CD4-positive, CD25-positive, alpha-beta regulatory T cell (primary cell): ENCODE results near the gene CXCL8. TPM values are rescaled to one million over a fixed set of nuclear protein-coding genes. Genes with fewer than 3 reads are reported as not detected.

Source experiments
- ATAC-seq, 2 donors: fragments of 150-1000 bp; cut with Tn5 transposase; one replicate each; pipeline ENCODE4 v1.10.0; 2021; ENCODE audit warnings: low read depth in 2 of 2, moderate number of reproducible peaks in 2 of 2, moderate library complexity in 1 of 2
- DNase-seq, 3 donors: peaks; one replicate each; pipeline versions ENCODE4 v3.0.0 to v3.0.0-alpha.2; 2012 to 2022; ENCODE audit warnings: mixed read lengths in 1 of 3
- H3K27ac ChIP-seq: one replicate; pipeline ENCODE4 v1.7.0; 2013; ENCODE audit warnings: mild to moderate bottlenecking, low read length; ENCODE audit not compliant: insufficient read depth, poor library complexity, severe bottlenecking
- H3K27me3 ChIP-seq: one replicate; pipeline ENCODE4 v1.7.0; 2013; ENCODE audit warnings: low read length; ENCODE audit not compliant: control insufficient read depth, insufficient read depth
- H3K36me3 ChIP-seq: one replicate; pipeline ENCODE4 v1.7.0; 2013; ENCODE audit warnings: mild to moderate bottlenecking, low read length, moderate library complexity; ENCODE audit not compliant: control insufficient read depth, insufficient read depth
- H3K4me1 ChIP-seq: 2 replicates; pipeline ENCODE4 v1.7.0; 2013; ENCODE audit warnings: mild to moderate bottlenecking, low read length; ENCODE audit not compliant: insufficient read depth, control insufficient read depth, poor library complexity, severe bottlenecking
- H3K4me3 ChIP-seq: one replicate; pipeline ENCODE4 v1.7.0; 2013; ENCODE audit warnings: low read depth, mild to moderate bottlenecking, low read length, moderate library complexity
- H3K9me3 ChIP-seq, 2 experiments: 1 replicate in 1 of 2; 2 replicates in 1 of 2; pipeline ENCODE4 v1.7.0; 2013; ENCODE audit warnings: low read length in 2 of 2, mild to moderate bottlenecking in 1 of 2, moderate library complexity in 1 of 2; ENCODE audit not compliant: control insufficient read depth in 2 of 2
- H3K27ac Mint-ChIP-seq, 3 donors: one replicate each; pipeline ENCODE4 v1.8.0; 2020 to 2022; ENCODE audit warnings: mild to moderate bottlenecking in 3 of 3, mixed read lengths in 3 of 3, moderate library complexity in 2 of 3
- H3K27me3 Mint-ChIP-seq: one replicate; pipeline ENCODE4 v1.8.0; 2022; ENCODE audit warnings: mild to moderate bottlenecking, mixed read lengths
- H3K36me3 Mint-ChIP-seq: one replicate; pipeline ENCODE4 v1.8.0; 2020; ENCODE audit warnings: mixed read lengths
- H3K4me1 Mint-ChIP-seq, 4 donors: one replicate each; pipeline ENCODE4 v1.8.0; 2020 to 2022; ENCODE audit warnings: mixed read lengths in 4 of 4, mild to moderate bottlenecking in 1 of 4
- H3K4me3 Mint-ChIP-seq, 4 donors: one replicate each; pipeline ENCODE4 v1.8.0; 2020 to 2022; ENCODE audit warnings: mild to moderate bottlenecking in 4 of 4, mixed read lengths in 4 of 4, moderate library complexity in 3 of 4
- H3K9me3 Mint-ChIP-seq, 7 donors: one replicate each; pipeline ENCODE4 v1.8.0; 2020 to 2022; ENCODE audit warnings: mixed read lengths in 7 of 7, mild to moderate bottlenecking in 3 of 7, moderate library complexity in 2 of 7
- polyA plus RNA-seq, 4 donors: library from polyadenylated mRNA; unstranded; fragments of 300-500 nt; fragmentation: Illumina TruSeq; gene quantifications; one replicate each; pipeline ENCODE4 v1.2.3, GENCODE V29; 2021
- total RNA-seq: library from RNA; stranded (reverse); gene quantifications from one replicate; pipeline ENCODE4 v1.2.3, GENCODE V29; 2022

The CXCL8 gene
- total and polyA plus RNA-seq, 5 donors from 2014 or later: 0.14 to 0.52 (median 0.31) TPM; not detected in 2

DNA sequence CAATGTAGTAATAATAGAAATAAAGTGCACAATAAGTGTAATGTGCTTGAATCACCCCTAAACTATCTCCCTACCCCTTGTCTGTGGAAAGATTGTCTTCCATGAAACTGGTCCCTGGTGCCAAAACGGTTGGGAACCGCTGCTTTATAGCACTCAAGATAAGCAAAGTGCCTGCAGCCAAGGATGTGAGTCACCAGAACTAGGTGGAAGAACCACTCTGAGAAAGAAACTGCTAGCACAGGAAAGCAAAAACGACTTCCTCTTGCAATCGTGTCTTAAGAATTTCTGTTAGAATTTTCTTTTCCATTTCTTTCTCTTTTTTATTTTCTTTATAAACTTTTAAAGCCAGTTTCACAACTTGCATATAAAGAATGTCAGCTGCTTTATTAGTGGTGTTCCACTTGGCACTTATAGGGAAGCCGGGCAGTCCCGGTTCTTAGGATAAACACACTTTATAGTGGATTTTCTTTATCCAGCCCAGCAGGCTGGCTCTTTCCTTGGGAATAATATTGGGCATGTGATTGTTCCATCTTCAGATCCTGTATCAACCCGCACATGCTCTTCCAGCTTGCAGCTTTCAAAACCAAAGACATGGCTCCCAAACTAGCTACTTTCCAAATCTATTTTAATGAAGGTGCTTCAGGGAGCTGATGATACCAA is 32.3 kb upstream of the CXCL8 start:
- Mint-ChIP-seq H3K36me3 (no peaks in the 10 kb centered on the region), H3K4me1 (no peaks in the 10 kb centered on the region), H3K9me3 (peaks cover 0 to 2% (median 0%) of the 10 kb centered on the region in 7 donors), H3K4me3 (no peak overlapping the region), H3K27ac (no peak overlapping the region), H3K27me3 (no peaks in the 10 kb centered on the region)
- DNase-seq (peak in 1 of 3 donors; percentile 1), ATAC-seq (no peak)
- Histone ChIP-seq H3K36me3 (no peaks in the 10 kb centered on the region), H3K4me1 (no peaks in the 10 kb centered on the region), H3K4me3 (no peak overlapping the region), H3K27me3 (no peaks in the 10 kb centered on the region), H3K9me3 (no peaks in the 10 kb centered on the region), H3K27ac (no peak overlapping the region)

DNA sequence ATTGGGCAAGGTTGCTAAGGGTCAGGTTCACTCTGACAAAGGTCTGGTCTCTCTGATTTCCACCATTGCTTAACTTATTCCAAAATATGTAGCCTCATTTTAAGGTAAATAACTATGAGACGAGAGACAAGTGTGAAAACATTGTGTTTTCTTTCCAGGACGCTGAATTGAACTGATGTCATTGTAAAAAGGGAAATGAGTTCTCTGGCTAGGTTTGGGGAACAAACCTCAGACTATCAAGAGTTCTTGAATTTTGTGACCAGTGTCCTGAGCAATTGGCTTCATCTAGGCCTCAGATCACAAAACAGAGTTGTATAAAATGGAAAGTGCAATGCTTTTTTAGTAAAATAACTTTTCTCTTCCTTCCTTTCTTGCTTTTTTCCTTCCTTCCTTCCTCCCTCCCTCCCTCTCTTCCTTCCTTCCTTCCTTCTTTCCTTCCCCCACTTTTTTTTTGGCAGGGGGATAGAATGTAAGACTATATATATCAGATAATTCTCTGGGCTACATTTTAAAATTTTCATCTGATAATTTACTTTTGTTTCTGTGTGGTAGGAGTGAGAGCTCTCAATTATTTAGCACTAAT is 30.8 kb upstream of the CXCL8 start:
- no peaks in the 10 kb centered on the region for H3K9me3 ChIP-seq
- no peak for DNase-seq
- no peak overlapping the region for H3K4me3 ChIP-seq
- H3K27ac Mint-ChIP-seq: no peak overlapping the region
- ATAC-seq: no peak
- no peaks in the 10 kb centered on the region for H3K36me3 Mint-ChIP-seq
- H3K27ac ChIP-seq: no peak overlapping the region
- H3K9me3 Mint-ChIP-seq: no peaks in the 10 kb centered on the region
- H3K4me1 Mint-ChIP-seq: no peaks in the 10 kb centered on the region
- no peaks in the 10 kb centered on the region for H3K36me3 ChIP-seq
- H3K27me3 ChIP-seq: no peaks in the 10 kb centered on the region
- H3K4me1 ChIP-seq: no peaks in the 10 kb centered on the region
- H3K4me3 Mint-ChIP-seq: no peak overlapping the region
- H3K27me3 Mint-ChIP-seq: no peaks in the 10 kb centered on the region

DNA sequence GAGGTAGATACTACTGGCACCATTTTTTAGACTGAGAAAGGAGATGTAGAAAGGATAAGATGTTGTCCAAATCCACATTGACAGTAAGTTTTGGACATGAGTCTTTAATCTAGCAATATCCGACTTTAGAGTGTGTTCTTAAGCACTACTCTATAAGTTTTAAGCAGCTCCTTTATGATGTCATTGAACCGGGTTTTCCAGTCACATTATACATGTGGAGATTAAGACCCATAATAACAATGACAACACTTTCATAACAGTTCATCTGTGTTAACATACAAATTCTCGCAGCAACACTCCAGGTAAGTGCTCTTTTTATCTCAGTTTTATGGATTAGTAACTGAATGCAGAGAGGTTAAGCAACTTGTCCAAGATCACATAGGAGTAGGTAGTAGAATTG is 30.3 kb upstream of the CXCL8 start:
- Mint-ChIP-seq H3K27ac (no peak overlapping the region), H3K27me3 (no peaks in the 10 kb centered on the region), H3K4me3 (no peak overlapping the region), H3K36me3 (no peaks in the 10 kb centered on the region), H3K4me1 (no peaks in the 10 kb centered on the region), H3K9me3 (no peaks in the 10 kb centered on the region)
- H3K9me3 ChIP-seq: no peaks in the 10 kb centered on the region
- H3K4me1 ChIP-seq: no peaks in the 10 kb centered on the region
- no peaks in the 10 kb centered on the region for H3K36me3 ChIP-seq
- H3K27me3 ChIP-seq: no peaks in the 10 kb centered on the region
- DNase-seq: no peak
- no peak overlapping the region for H3K27ac ChIP-seq
- H3K4me3 ChIP-seq: no peak overlapping the region
- no peak for ATAC-seq

DNA sequence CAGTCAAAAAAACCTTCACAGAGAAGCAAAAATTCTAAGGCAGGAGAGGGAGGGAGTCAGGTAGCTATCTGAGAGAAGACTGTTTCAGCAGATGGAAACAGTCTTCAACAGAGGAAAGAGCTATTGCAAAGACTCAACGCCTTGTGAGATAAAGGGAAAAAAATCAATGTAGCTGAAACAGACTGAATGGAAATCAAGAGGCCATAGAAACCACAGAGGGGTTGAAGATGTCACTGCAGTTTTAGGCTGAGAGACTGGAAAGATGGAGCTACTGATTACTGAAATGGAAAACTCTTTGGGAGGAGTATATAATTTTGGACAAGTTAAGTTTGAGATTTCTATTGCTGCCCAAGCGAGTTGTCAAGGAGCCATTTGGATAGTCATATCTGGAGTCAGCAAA is 28.4 kb upstream of the CXCL8 start:
- no peak for ATAC-seq
- Histone ChIP-seq H3K4me1 (no peaks in the 10 kb centered on the region), H3K4me3 (no peak overlapping the region), H3K36me3 (no peaks in the 10 kb centered on the region), H3K27me3 (no peaks in the 10 kb centered on the region), H3K27ac (no peak overlapping the region), H3K9me3 (no peaks in the 10 kb centered on the region)
- Mint-ChIP-seq H3K36me3 (no peaks in the 10 kb centered on the region), H3K4me3 (no peak overlapping the region), H3K9me3 (peaks cover 0 to 3% (median 0%) of the 10 kb centered on the region in 7 donors), H3K27ac (no peak overlapping the region), H3K4me1 (no peaks in the 10 kb centered on the region), H3K27me3 (no peaks in the 10 kb centered on the region)
- no peak for DNase-seq

DNA sequence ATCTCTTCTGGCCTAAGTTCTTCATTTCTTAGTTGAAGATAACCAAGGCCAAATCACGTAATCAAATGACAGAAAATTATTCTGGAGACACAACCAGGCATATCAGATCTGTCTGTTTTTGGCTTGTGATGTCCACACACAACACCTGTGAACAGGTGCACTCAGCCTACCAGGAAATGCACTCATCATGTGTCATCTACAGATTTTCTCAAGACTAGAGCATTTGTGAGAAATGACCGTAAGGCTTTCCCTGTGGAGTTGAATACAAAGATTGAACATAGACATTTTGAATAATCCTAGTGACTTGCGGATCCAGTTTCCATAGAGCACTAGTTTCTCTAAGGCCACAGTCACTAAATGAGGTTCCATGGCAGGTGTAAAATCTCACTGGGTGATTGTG is 26.7 kb upstream of the CXCL8 start:
- DNase-seq: no peak
- no peak for ATAC-seq
- Histone ChIP-seq H3K27me3 (no peaks in the 10 kb centered on the region), H3K4me3 (no peak overlapping the region), H3K36me3 (no peaks in the 10 kb centered on the region), H3K4me1 (no peaks in the 10 kb centered on the region), H3K9me3 (no peaks in the 10 kb centered on the region), H3K27ac (no peak overlapping the region)
- Mint-ChIP-seq H3K27ac (no peak overlapping the region), H3K4me1 (no peaks in the 10 kb centered on the region), H3K9me3 (peaks cover 0 to 3% (median 0%) of the 10 kb centered on the region in 7 donors), H3K27me3 (no peaks in the 10 kb centered on the region), H3K36me3 (no peaks in the 10 kb centered on the region), H3K4me3 (no peak overlapping the region)

DNA sequence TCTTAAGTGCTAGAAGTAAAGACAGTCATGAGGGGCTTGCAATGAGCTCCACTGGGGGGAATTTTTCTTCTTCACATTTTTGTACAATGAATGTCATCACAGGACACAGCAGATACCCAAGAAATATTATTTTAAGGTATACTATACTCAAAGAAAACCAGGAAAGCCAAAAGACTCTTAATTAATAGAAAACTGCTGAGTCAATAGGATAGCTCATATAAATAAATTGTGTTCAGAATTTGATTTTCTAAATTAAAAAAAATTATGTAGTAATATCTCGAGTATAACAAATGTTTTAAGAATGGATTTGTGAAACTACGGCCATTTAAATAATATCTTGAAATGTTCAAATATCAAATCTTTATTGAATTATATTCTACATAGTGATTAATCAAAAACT is 25.7 kb upstream of the CXCL8 start:
- Mint-ChIP-seq H3K36me3 (no peaks in the 10 kb centered on the region), H3K4me3 (no peak overlapping the region)
- no peaks in the 10 kb centered on the region for H3K36me3 ChIP-seq

DNA sequence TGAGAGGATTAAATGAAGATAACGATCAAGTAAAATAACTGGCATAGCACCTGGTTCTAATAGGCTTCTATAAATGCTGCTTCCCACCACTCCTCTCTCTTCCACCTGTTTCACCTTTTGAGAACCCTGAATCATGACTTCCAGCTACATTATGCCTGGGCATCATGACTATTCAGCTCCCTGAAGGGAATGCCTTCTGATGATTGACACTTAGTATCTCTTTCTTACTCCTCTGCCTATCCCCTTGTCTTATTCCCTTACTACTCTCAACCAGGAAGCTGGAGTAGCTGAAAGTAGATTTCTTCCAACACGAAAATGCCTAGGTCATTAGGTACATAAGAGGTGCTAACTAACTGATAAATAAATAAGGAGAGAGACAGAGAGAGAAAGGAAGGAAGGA is 24.7 kb upstream of the CXCL8 start:
- Histone ChIP-seq H3K27me3 (no peaks in the 10 kb centered on the region), H3K4me1 (no peaks in the 10 kb centered on the region), H3K27ac (no peak overlapping the region), H3K9me3 (no peaks in the 10 kb centered on the region), H3K36me3 (no peaks in the 10 kb centered on the region), H3K4me3 (no peak overlapping the region)
- peaks cover 0 to 3% (median 0%) of the 10 kb centered on the region in 7 donors for H3K9me3 Mint-ChIP-seq
- DNase-seq (no peak), ATAC-seq (no peak)
- no peaks in the 10 kb centered on the region for H3K36me3 Mint-ChIP-seq
- H3K27me3 Mint-ChIP-seq: no peaks in the 10 kb centered on the region
- no peak overlapping the region for H3K27ac Mint-ChIP-seq
- H3K4me1 Mint-ChIP-seq: no peaks in the 10 kb centered on the region
- H3K4me3 Mint-ChIP-seq: no peak overlapping the region

More for the DNA sequence above, 25.7 kb upstream of the CXCL8 start:
- DNase-seq (no peak), ATAC-seq (no peak)
- no peak overlapping the region for H3K4me3 ChIP-seq
- Mint-ChIP-seq H3K27ac (no peak overlapping the region), H3K9me3 (peaks cover 0 to 3% (median 0%) of the 10 kb centered on the region in 7 donors), H3K4me1 (no peaks in the 10 kb centered on the region), H3K27me3 (no peaks in the 10 kb centered on the region)
- H3K27me3 ChIP-seq: no peaks in the 10 kb centered on the region
- H3K9me3 ChIP-seq: no peaks in the 10 kb centered on the region
- H3K4me1 ChIP-seq: no peaks in the 10 kb centered on the region
- H3K27ac ChIP-seq: no peak overlapping the region
